GM19328 (cell line): ENCODE measurements around the gene SMIM20.
A peak's percentile ranks its signal among the peaks of the same experiment; 100 is the strongest.

Experiments
- ATAC-seq: cut with Tn5 transposase; IDR thresholded peaks from one replicate; pipeline ENCODE4 v1.9.1; 2021; ENCODE audit warnings: mild to moderate bottlenecking, moderate library complexity; ENCODE audit not compliant: unreplicated experiment

SMIM20 gene

DNA sequence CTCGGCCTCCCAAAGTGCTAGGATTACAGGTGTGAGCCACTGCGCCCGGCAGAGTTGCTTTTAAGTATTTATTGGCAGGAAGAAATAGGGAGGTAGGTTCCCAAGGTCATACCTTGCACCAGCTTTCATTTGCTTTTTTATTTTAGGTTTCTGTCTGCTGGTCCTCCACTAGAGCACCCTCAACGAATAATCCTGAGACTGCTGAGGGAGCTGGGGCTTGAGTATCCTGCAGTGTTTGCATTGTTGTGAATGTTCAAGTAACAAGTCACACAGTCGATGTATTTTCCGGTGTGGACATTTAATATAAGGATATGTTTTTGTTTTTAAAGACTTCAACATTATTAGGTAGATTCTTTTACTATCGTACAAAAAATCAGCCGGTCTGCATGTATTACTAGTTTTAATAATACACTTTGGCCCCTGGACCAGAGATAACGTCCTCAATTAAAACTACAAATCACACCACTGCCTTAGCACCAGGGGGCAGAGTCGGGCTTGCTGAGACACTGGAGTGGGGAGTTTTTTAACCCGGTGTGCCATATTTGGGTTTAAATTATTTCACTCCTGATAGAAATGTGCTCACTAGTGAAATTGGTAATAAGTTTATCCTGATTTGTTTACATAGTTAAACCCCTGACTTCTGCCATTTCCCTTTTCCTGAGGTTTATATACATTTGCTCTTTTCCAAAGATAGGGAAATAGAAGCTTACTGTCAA lies 11.6 kb downstream of the SMIM20 start:
- no peak for ATAC-seq

DNA sequence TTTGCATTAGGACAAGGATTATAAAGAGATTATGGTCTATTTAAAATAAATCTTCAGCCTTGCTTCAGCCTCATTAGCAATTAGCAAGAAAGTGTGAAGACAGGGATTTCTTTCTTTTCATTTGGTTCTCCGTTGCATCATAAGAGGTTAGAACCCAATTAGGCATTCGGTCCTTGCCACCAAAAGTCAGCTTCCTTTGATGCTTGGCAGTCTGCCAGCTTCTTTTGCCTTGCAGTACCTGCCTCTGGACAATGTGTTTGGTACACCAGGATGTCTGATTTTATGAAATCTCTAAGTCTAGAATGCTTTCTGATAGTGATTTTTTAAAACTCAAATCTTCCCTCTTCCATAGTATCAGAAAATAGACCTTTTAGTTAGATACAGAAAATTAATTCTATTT lies 12.4 kb downstream of the SMIM20 start:
- ATAC-seq = no peak

DNA sequence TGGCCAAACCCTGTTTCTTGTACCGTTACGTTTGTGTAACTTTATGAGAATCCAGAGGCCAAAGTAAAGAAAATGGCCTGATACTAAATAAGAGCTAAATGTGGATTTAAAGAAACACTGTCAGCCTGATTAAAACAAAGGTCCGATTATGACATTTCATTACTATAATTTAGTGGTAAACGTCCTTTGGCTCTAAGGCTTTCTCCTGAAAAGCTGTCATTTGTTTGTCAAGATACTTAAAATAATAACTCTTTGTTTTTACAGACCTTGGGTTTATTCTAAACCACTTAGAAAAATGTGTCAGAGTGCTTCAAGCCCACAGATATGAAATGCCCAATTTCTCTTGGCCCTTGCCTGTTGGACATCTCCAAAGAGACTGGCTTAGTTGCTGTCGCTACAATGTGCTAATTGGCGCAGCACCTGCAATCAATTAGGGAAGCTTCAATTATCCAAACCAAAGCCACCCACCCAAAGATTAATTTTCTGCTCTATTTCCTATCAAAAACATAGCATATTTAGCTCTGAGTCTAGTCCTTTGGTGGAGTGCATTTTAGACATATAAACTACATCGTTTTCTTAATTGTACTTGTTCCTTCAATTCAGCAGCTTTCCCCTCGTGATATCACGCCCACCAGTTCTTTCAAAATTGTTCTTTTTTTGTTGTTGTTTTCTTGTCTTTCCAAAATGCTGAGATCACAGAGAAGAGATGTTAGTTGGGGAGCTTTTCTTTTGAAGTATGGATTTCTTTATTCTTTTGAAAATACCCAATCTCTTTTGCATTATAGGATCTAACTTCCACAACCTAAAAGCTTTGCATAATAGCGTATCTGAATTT lies 13.6 kb downstream of the SMIM20 start:
- ATAC-seq = no peak

DNA sequence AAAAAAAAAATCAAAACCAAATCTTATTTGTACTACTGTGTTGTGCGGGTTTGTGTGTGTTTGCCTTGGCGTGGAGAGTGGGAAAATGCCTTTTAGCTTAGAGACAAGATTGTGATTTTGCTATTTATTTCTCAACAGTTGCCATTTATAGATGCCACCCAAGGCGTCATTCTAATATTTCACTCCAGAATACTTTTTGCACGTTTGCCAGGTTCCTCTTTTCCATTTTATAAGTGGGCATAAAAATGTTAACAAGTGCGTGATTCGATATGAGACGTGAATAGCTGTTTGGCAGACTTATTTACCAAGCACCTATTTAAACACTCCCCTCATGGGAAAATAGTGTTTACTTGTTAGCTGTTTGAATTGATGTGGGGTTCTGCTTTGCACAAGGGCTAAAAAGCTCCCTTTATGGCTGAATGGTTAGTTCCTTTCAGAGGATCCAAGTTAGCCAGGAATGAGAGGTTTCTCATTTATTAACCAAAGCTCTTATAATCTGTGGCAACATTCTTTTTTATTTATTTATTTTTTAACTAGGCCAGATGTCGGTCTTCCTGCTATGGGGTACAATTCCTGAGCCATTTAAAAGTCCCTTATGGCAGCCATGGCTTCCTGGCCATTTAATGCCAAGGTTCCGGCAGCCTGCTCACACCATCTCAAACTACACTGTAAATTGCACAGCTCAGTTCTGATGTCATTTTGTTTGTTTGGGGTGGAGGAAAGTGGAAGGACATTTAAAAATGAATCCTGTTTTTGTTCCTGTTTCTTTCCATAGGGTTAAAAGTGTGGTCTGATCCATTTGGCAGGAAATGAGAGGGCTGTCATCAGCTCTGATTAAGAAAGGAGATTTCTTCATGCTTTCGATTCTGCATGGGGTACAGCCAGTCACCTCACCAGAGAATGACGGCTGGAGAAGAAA lies 14.6 kb downstream of the SMIM20 start:
- no peak for ATAC-seq

- no peak for ATAC-seq
Observed at GRCh38 chr4:25929298-25929686, 15.3 kb downstream of the SMIM20 start.

DNA sequence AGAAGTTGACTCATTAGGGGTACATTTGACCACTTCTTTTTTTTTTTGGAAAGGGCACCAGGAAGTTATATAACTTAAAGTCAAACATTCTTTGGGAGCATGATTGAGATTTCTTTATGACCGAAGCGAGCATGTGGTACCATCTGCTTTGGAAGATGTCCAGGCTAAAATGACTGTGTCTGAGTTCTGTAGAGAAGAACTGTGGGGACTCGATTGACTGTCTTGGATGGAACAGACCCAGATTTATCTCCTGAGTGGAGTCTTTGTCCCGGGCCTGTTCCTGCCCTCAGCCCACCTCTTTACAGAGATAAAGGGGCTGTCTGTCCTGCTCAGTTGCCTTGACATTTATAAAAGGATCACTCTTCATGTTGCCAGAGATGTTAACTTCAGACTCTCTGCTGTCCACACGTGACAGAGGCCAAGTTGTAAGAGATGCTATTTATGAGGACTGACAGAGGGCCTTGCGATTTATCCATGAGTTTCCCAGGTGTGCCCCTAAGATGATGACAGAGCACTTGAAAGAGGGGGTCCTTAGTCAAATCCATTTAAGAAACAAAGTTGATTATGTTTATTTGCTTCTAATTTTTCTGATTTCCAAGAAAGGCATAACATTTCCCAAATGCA lies 16.8 kb downstream of the SMIM20 start:
- no peak for ATAC-seq

DNA sequence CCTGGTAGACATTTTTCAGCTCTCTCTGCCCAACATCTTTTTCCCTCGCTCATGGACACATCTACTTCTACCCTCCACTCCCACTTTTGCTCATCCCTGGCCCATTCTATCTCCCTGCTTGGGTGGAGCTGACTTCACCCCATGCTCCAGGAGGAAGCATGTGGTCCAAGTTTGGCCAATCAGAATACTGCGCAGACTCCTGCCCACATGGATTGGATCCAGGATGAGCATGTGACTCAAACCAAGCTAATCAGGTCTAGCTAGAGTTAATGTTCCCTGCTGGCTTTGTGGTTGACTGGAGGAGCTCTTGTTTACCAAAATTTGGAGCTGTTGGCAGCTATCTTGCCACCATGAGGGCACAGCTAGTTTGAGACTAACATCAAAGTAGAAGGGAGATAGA lies 22.7 kb downstream of the SMIM20 start:
- no peak for ATAC-seq

DNA sequence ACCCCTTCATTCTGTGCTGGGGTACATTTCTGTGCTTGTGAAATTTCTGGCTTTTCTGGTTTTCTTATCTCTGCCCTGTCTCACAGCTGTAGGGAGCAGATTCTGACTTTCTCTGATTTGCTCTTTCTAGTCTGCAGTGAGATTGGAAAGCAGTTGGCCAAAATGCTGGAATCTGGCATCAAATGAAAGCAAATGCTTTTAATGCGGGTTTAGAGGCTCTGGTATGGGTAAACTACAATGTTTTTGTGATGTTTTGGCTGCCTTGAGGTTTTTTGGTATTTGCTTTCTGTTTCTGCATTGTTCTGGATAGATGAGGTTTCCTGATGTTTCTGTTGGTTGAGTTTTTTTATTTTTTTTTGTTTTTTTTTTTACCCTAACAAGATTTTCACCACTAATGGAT lies 23.8 kb downstream of the SMIM20 start:
- ATAC-seq = no peak

GRCh38 chr4:25938366-25938765 lies 24.3 kb downstream of the SMIM20 start:
- no peak for ATAC-seq

GRCh38 chr4:25938787-25939186 lies 24.8 kb downstream of the SMIM20 start:
- ATAC-seq = peak; percentile 75

DNA sequence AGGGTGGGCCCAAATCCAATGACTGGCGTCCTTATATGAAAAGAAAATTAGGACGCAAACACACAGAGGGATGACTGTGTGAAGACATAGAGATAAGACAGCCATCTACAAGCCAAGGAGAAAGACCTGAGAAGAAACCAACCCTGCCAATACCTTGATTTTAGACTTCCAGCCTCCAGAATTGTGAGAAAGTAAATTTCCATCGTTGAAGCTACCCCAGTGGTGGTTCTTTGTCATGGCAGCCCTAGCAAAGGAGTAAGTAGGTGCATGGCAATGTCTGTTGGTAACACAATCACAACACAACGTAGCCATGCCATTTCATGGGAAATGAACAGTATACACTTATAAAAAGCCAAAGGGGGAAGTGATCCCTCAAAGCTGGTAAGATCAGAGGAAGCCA lies 25.3 kb downstream of the SMIM20 start:
- no peak for ATAC-seq

GRCh38 chr4:25941457-25942221 lies 27.6 kb downstream of the SMIM20 start:
- no peak for ATAC-seq

- ATAC-seq = no peak
Observed at GRCh38 chr4:25943312-25943711, 29.3 kb downstream of the SMIM20 start.

DNA sequence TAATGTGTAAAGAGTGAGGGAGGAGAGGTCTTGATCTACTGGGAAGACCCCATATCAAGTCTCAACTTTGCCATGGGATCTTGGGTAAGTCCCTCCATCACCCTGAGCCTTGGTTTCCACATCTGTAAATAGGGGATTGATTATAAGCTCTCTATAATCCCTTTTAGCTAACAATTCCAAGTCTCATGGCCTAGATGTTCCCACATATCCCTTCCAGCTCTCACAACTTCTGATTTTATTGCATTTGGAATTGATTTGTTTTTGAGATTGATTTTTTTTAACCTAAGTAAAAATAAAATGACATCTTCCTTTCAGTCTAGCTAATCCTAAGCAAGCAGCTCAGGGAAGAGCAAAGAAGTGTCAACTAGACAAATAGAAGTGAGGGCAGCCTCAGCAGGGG lies 29.8 kb downstream of the SMIM20 start:
- no peak for ATAC-seq

DNA sequence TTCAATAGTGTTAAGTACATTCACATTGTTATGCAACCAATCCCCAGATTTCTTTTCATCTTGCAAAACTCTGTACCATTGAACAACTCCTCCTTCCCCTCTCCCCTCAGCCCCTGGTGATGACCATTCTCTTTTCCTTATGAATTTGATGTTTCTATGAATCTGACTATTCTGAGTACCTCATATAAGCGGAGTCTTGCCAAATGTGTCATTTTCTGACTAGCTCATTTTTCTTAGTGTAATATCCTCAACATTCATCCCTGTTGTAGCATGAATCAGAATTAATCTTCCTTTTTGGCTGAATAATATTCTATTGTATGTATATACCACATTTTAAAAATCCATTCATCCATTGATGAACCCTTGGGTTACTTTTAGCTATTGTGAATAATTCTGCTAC lies 34.0 kb downstream of the SMIM20 start:
- no peak for ATAC-seq

GRCh38 chr4:25949173-25949748 lies 35.2 kb downstream of the SMIM20 start:
- no peak for ATAC-seq

DNA sequence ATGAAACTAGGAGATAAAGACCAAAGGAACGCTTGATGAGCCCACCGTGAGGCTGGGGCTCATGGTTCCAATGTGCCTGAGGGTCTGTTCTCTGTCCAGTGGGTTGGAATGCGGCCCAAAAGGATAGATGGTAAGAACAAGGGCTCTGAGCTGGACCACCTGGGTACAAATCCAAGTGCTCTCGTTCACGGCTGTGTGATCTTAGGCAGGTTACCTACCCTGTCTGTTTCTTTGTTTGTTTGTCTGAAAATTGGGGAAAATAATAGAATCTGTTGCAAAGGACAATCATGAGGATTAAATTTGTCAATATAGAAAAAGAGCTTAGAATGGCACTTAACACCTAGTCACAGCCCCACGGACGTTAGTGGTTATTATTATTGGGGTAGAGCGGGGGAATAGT lies 36.0 kb downstream of the SMIM20 start:
- no peak for ATAC-seq

GRCh38 chr4:25950461-25951389 lies 36.7 kb downstream of the SMIM20 start:
- ATAC-seq = no peak
